Caco-2 (cell line): ENCODE measurements around the gene KLHL22. TPM values are rescaled to one million over a fixed set of nuclear protein-coding genes. Genes with fewer than 3 reads are reported as not detected.

Experiments
- BruUV-seq: library from RNA; stranded (reverse); fragments of 400-500 nt; replicated peaks from 2 replicates; lab custom pipeline; 2021; lab: Mats Ljungman, UMichigan
- CTCF ChIA-PET: fragments of 300-600 bp; sonication (Branson Sonifier 250); formaldehyde crosslinking; loops from one replicate; lab custom pipeline; 2022; ENCODE audit warnings: antibody characterized with exemption; lab: Charles Lee
- POLR2A ChIA-PET: fragments of 300-600 bp; sonication (Branson Sonifier 250); formaldehyde crosslinking; loops from one replicate; lab custom pipeline; 2022; ENCODE audit warnings: antibody characterized with exemption; lab: Charles Lee
- DNase-seq, 2 experiments: peaks; one replicate each; pipeline versions ENCODE4 v3.0.0 to v3.0.0-alpha.2; 2020 to 2022
- H3K27me3 ChIP-seq: replicated peaks from 2 replicates; pipeline ENCODE4 v1.6.0; 2011; ENCODE audit warnings: low read length; ENCODE audit not compliant: control insufficient read depth, insufficient read depth
- H3K36me3 ChIP-seq: 2 replicates; pipeline ENCODE4 v1.5.1; 2011; ENCODE audit warnings: low read length; ENCODE audit not compliant: control insufficient read depth, insufficient read depth
- H3K4me1 ChIP-seq: fragments of 250-450 bp; sonication (Bioruptor Pico); 2 replicates; pipeline ENCODE4 v1.5.1; 2020; ENCODE audit warnings: mild to moderate bottlenecking
- H3K4me3 ChIP-seq: 2 replicates; pipeline ENCODE4 v1.5.1; 2011; ENCODE audit warnings: low read depth, mild to moderate bottlenecking, control low read depth, low read length
- H3K9me3 ChIP-seq: fragments of 250-450 bp; sonication (Bioruptor Pico); 2 replicates; pipeline ENCODE4 v1.5.1; 2020; ENCODE audit warnings: mild to moderate bottlenecking, moderate library complexity
- H3K27ac Mint-ChIP-seq: one replicate; pipeline ENCODE4 v1.8.0; 2022; ENCODE audit warnings: mixed read lengths; ENCODE audit not compliant: unreplicated experiment
- H3K27me3 Mint-ChIP-seq: one replicate; pipeline ENCODE4 v1.8.0; 2022; ENCODE audit warnings: mixed read lengths; ENCODE audit not compliant: insufficient read depth, unreplicated experiment
- H3K36me3 Mint-ChIP-seq: one replicate; pipeline ENCODE4 v1.8.0; 2022; ENCODE audit warnings: mild to moderate bottlenecking, mixed read lengths; ENCODE audit not compliant: insufficient read depth, unreplicated experiment
- H3K4me1 Mint-ChIP-seq: one replicate; pipeline ENCODE4 v1.8.0; 2022; ENCODE audit warnings: low read depth, mixed read lengths; ENCODE audit not compliant: unreplicated experiment
- H3K4me3 Mint-ChIP-seq: one replicate; pipeline ENCODE4 v1.8.0; 2022; ENCODE audit warnings: mild to moderate bottlenecking, moderate library complexity, mixed read lengths; ENCODE audit not compliant: unreplicated experiment
- H3K9me3 Mint-ChIP-seq: one replicate; pipeline ENCODE4 v1.8.0; 2022; ENCODE audit warnings: mixed read lengths; ENCODE audit not compliant: unreplicated experiment
- CTCF ChIP-seq, 2 experiments: fragments of 200-600 bp in 1 of 2; IDR thresholded peaks; 1 replicate in 1 of 2; 2 replicates in 1 of 2; pipeline versions ENCODE4 v1.5.1 to v1.8.0; 2011 to 2022; ENCODE audit warnings: antibody characterized with exemption in 1 of 2, control low read depth in 1 of 2, inconsistent platforms in 1 of 2, low read depth in 1 of 2, low read length in 1 of 2, mild to moderate bottlenecking in 1 of 2, moderate library complexity in 1 of 2; ENCODE audit not compliant: insufficient read depth in 1 of 2, severe bottlenecking in 1 of 2, unreplicated experiment in 1 of 2
- intact Hi-C: fragments of 100-400 bp; cut with micrococcal nuclease; formaldehyde crosslinking; loops from one replicate; pipeline ENCODE4 v1.10.0; 2022; ENCODE audit not compliant: unreplicated experiment
- total RNA-seq: library from RNA; stranded (reverse); gene quantifications from 2 replicates; pipeline ENCODE4 v1.2.3, GENCODE V29; 2022

Gene KLHL22
- total RNA-seq, 1 experiment from 2014 or later: 24.4 TPM

- Mint-ChIP-seq H3K36me3 (peaks cover 19% of the 10 kb centered on the region), H3K9me3 (no peaks in the 10 kb centered on the region), H3K4me3 (no peak overlapping the region), H3K27ac (no peak overlapping the region), H3K4me1 (peaks cover 8% of the 10 kb centered on the region), H3K27me3 (no peaks in the 10 kb centered on the region)
- BruUV-seq: no TSS peak
- ChIA-PET CTCF (no interaction called here), POLR2A (no interaction called here)
- no peaks in the 10 kb centered on the region for H3K27me3 ChIP-seq
- H3K9me3 ChIP-seq: no peaks in the 10 kb centered on the region
- no peaks in the 10 kb centered on the region for H3K36me3 ChIP-seq
- no peak for DNase-seq
- intact Hi-C loops: no loop called here
- H3K4me3 ChIP-seq: no peak overlapping the region
- TF ChIP-seq CTCF (IDR thresholded peaks at IDR 0.05; ENCODE audit: insufficient read depth in 1 of 2, low read depth in 1 of 2, low read length in 1 of 2, severe bottlenecking in 1 of 2, unreplicated experiment in 1 of 2): no peak
- no peaks in the 10 kb centered on the region for H3K4me1 ChIP-seq
Observed at GRCh38 chr22:20457506-20458240, 37.9 kb downstream of the KLHL22 start.

DNA sequence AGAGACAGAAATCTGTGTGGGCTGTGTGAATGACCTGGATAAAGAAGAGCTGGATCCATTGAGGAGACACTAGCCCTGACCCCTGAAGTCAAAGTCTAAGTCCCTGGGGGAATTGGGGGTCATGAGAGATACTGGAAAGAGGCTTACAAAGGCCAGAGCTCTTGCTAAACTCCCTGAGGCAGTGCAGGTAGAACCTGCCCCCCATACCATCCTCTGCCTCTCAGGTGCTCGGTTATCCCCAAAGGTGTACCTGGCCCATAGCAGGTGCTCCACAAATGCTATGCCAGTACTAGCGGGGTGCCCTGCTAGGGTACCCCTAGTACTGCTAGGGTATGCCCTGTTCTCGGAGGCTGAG lies 38.9 kb downstream of the KLHL22 start:
- no peak for TF ChIP-seq CTCF (IDR thresholded peaks at IDR 0.05; ENCODE audit: insufficient read depth in 1 of 2, low read depth in 1 of 2, low read length in 1 of 2, severe bottlenecking in 1 of 2, unreplicated experiment in 1 of 2)
- no peak overlapping the region for H3K27ac Mint-ChIP-seq
- no peaks in the 10 kb centered on the region for H3K9me3 Mint-ChIP-seq
- H3K4me1 ChIP-seq: no peaks in the 10 kb centered on the region
- H3K9me3 ChIP-seq: no peaks in the 10 kb centered on the region
- H3K27me3 ChIP-seq: no peaks in the 10 kb centered on the region
- DNase-seq: no peak
- ChIA-PET CTCF (interaction anchor here (0.6 to 3.7 kb wide), 6 partner anchors 15 to 1273 kb away, joined by 4 to 94 read pairs (median 7); no protein-coding TSS in a partner anchor), POLR2A (no interaction called here)
- H3K27me3 Mint-ChIP-seq: no peaks in the 10 kb centered on the region
- H3K4me3 Mint-ChIP-seq: no peak overlapping the region
- peaks cover 24% of the 10 kb centered on the region for H3K36me3 Mint-ChIP-seq
- BruUV-seq: no TSS peak
- H3K36me3 ChIP-seq: no peaks in the 10 kb centered on the region
- no peak overlapping the region for H3K4me3 ChIP-seq
- H3K4me1 Mint-ChIP-seq: peaks cover 8% of the 10 kb centered on the region
- intact Hi-C loops: loop anchor here (1.0 kb wide), 1 partner anchor 38 kb away; no protein-coding TSS in a partner anchor

DNA sequence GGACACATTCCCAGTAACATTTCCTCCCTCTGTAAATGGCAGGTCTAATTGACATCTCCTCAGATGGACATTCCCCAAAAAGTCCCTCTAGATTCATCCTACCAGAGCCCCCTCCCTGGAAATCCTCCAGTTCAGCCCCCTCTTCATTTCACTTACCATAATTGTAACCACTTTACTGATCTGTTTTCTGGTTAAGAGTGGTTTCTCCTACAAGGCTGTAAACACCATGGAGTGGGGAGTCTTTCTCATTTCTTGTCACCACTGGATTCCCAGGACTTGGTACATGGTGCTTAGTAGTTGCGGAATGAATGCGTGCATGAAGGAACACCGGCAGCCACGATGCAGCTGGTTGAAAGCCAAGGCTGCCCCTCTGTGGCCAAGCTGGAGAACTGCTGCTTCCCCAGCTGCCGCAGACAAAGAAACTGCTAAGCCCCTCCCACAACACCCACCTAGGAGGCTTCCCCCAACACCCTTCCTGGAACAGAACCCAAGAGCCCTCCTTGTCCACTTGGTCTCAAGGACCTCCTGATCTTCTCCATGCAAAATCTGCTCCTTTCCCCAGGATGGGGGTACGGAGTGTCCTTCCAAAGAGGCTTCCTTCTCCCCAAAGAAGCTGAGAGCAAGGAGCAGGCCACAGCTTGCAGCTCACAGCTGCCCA lies 39.4 kb downstream of the KLHL22 start:
- H3K27me3 ChIP-seq: no peaks in the 10 kb centered on the region
- Mint-ChIP-seq H3K4me3 (no peak overlapping the region), H3K36me3 (peaks cover 24% of the 10 kb centered on the region), H3K27ac (no peak overlapping the region), H3K27me3 (no peaks in the 10 kb centered on the region), H3K9me3 (no peaks in the 10 kb centered on the region), H3K4me1 (peaks cover 8% of the 10 kb centered on the region)
- H3K9me3 ChIP-seq: no peaks in the 10 kb centered on the region
- TF ChIP-seq CTCF (IDR thresholded peaks at IDR 0.05; ENCODE audit: insufficient read depth in 1 of 2, low read depth in 1 of 2, low read length in 1 of 2, severe bottlenecking in 1 of 2, unreplicated experiment in 1 of 2): peak; percentile 87 to 91
- BruUV-seq: no TSS peak
- CTCF ChIA-PET: interaction anchor here (0.6 to 3.7 kb wide), 6 partner anchors 15 to 1273 kb away, joined by 4 to 94 read pairs (median 7); no protein-coding TSS in a partner anchor
- H3K4me3 ChIP-seq: no peak overlapping the region
- no peaks in the 10 kb centered on the region for H3K4me1 ChIP-seq
- H3K36me3 ChIP-seq: no peaks in the 10 kb centered on the region
- POLR2A ChIA-PET: no interaction called here
- intact Hi-C loops: loop anchor here (1.0 kb wide), 1 partner anchor 38 kb away; no protein-coding TSS in a partner anchor
- DNase-seq: peak; percentile 70 to 80
